ENCODE measurements around the gene CAPZA3. TPM values are rescaled to one million over a fixed set of nuclear protein-coding genes. Genes with fewer than 3 reads are reported as not detected.

CAPZA3 gene
- total RNA-seq, 1 experiment from 2014 or later = not detected

- ChIA-PET CTCF (no interaction called here), POLR2A (ENCODE audit: unreplicated experiment) (interaction anchor here (0.5 to 0.7 kb wide), 2 partner anchors 59 to 97 kb away, joined by 3 to 8 read pairs; no protein-coding TSS in a partner anchor)
- Histone ChIP-seq H3K9me2 (ENCODE audit: insufficient read depth) (no peaks in the 10 kb centered on the region), H3K36me3 (ENCODE audit: low read depth) (no peaks in the 10 kb centered on the region), H3K79me2 (ENCODE audit: low read depth) (no peaks in the 10 kb centered on the region), H3K4me2 (no peak overlapping the region), H4K20me1 (ENCODE audit: insufficient read depth) (no peaks in the 10 kb centered on the region), H3K27me3 (ENCODE audit: insufficient read depth, low read depth) (no peaks in the 10 kb centered on the region), H2AFZ (no peak overlapping the region), H3K4me1 (replicated peaks; ENCODE audit: insufficient read depth) (0 out of 2 replicates have a peak, but pooled peaks cover 12% of the 10 kb centered on the region), H3K27ac (no peak overlapping the region), H3K9me3 (ENCODE audit: insufficient read depth, low read depth) (no peaks in the 10 kb centered on the region), H3K4me3 (no peak overlapping the region), H3F3A (ENCODE audit: insufficient read depth, low read depth) (no peaks in the 10 kb centered on the region)
- intact Hi-C loops (cut with micrococcal nuclease; ENCODE audit: unreplicated experiment) = loop anchor here (1.0 kb wide), 1 partner anchor 24 kb away; no protein-coding TSS in a partner anchor
- TF ChIP-seq EZH2 (IDR thresholded peaks at IDR 0.05; ENCODE audit: low read depth) = no peak
- TF ChIP-seq, protein P1, sequence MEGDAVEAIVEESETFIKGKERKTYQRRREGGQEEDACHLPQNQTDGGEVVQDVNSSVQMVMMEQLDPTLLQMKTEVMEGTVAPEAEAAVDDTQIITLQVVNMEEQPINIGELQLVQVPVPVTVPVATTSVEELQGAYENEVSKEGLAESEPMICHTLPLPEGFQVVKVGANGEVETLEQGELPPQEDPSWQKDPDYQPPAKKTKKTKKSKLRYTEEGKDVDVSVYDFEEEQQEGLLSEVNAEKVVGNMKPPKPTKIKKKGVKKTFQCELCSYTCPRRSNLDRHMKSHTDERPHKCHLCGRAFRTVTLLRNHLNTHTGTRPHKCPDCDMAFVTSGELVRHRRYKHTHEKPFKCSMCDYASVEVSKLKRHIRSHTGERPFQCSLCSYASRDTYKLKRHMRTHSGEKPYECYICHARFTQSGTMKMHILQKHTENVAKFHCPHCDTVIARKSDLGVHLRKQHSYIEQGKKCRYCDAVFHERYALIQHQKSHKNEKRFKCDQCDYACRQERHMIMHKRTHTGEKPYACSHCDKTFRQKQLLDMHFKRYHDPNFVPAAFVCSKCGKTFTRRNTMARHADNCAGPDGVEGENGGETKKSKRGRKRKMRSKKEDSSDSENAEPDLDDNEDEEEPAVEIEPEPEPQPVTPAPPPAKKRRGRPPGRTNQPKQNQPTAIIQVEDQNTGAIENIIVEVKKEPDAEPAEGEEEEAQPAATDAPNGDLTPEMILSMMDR (conservative IDR thresholded peaks at IDR 0.05) = no peak
- BruUV-seq (replicated peaks) = no TSS peak
- DNase-seq = peak; percentile 38 to 49
These were observed 10.0 kb downstream of the CAPZA3 start for GRCh38 chr12:18747895-18748294.

DNA sequence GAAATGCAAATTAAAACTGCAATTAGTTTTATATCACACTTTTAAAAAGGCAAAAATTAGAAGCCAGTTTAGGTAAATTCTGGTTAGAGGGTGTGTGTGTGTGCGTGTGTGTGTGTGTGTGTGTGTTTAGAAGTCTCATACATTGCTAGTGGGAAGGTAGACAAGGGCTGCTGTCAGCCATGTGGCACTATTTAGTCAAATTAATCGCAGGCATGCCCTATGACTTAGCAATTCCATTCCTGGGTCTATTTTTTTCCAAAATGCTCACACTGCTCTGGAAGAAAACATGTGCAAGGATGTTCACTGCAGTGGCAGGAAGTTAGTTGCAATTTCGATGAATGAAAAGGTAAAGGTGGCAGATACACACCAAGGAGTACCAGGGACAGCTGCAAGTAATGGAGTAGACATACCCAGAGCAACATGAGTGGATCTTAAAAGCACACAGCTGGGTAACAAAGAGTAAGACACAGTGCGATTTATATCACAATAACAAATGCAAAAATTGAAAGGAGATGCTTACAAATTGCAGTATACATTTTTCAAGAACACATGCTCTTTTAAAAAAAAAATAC, 11.6 kb downstream of the CAPZA3 start:
- DNase-seq = no peak
- Histone ChIP-seq H3F3A (ENCODE audit: insufficient read depth, low read depth) (no peaks in the 10 kb centered on the region), H3K4me2 (no peak overlapping the region), H3K27me3 (ENCODE audit: insufficient read depth, low read depth) (no peaks in the 10 kb centered on the region), H2AFZ (no peak overlapping the region), H3K36me3 (ENCODE audit: low read depth) (no peaks in the 10 kb centered on the region), H3K9me2 (ENCODE audit: insufficient read depth) (no peaks in the 10 kb centered on the region), H4K20me1 (ENCODE audit: insufficient read depth) (no peaks in the 10 kb centered on the region), H3K4me1 (replicated peaks; ENCODE audit: insufficient read depth) (0 out of 2 replicates have a peak, but pooled peaks cover 12% of the 10 kb centered on the region), H3K27ac (no peak overlapping the region), H3K9me3 (ENCODE audit: insufficient read depth, low read depth) (no peaks in the 10 kb centered on the region), H3K79me2 (ENCODE audit: low read depth) (no peaks in the 10 kb centered on the region), H3K4me3 (no peak overlapping the region)
- ChIA-PET CTCF (no interaction called here), POLR2A (ENCODE audit: unreplicated experiment) (interaction anchor here (0.6 kb wide), 1 partner anchor 522 kb away, joined by 9 read pairs; no protein-coding TSS in a partner anchor)
- intact Hi-C loops (cut with micrococcal nuclease; ENCODE audit: unreplicated experiment) = no loop called here
- no peak for TF ChIP-seq EZH2 (IDR thresholded peaks at IDR 0.05; ENCODE audit: low read depth)
- TF ChIP-seq, protein P1 (conservative IDR thresholded peaks at IDR 0.05) = no peak
- BruUV-seq (replicated peaks) = no TSS peak

DNA sequence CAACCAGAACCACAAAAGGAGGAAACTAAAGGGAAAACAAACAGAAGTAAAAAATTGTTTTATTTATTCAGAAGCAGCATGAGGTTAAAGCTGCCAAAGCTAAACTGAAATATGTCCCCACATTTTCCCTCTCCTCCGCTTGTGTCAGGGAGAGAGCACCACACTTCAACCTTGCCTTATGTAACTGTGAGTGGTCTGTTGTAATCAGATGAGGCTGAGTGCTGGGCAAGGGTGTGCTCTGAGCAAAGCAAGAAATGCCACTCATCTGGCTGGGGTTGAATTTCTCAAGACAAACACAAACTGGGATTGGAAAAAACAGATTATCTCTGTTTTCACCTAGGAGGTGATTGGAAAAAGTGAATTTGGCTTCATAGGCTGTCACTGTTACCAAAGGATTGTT, 12.2 kb downstream of the CAPZA3 start:
- POLR2A ChIA-PET (ENCODE audit: unreplicated experiment) = interaction anchor here (0.6 kb wide), 1 partner anchor 522 kb away, joined by 9 read pairs; no protein-coding TSS in a partner anchor
- H3K4me1 ChIP-seq (replicated peaks; ENCODE audit: insufficient read depth) = 0 out of 2 replicates have a peak, but pooled peaks cover 12% of the 10 kb centered on the region
- H3F3A ChIP-seq (ENCODE audit: insufficient read depth, low read depth) = no peaks in the 10 kb centered on the region
- H3K36me3 ChIP-seq (ENCODE audit: low read depth) = no peaks in the 10 kb centered on the region
- no peak overlapping the region for H3K4me2 ChIP-seq
- no peaks in the 10 kb centered on the region for H4K20me1 ChIP-seq (ENCODE audit: insufficient read depth)
- intact Hi-C loops (cut with micrococcal nuclease; ENCODE audit: unreplicated experiment) = no loop called here
- CTCF ChIA-PET = no interaction called here
- no peak for TF ChIP-seq EZH2 (IDR thresholded peaks at IDR 0.05; ENCODE audit: low read depth)
- TF ChIP-seq, protein P1 (conservative IDR thresholded peaks at IDR 0.05) = no peak
- H2AFZ ChIP-seq = peak overlapping the region; percentile 55; the same call in 1 of the 2 replicates
- no peaks in the 10 kb centered on the region for H3K27me3 ChIP-seq (ENCODE audit: insufficient read depth, low read depth)
- H3K4me3 ChIP-seq = no peak overlapping the region
- no peaks in the 10 kb centered on the region for H3K9me2 ChIP-seq (ENCODE audit: insufficient read depth)
- no peaks in the 10 kb centered on the region for H3K9me3 ChIP-seq (ENCODE audit: insufficient read depth, low read depth)
- DNase-seq = peak in 1 of 2 experiments; percentile 16
- H3K79me2 ChIP-seq (ENCODE audit: low read depth) = no peaks in the 10 kb centered on the region
- no peak overlapping the region for H3K27ac ChIP-seq
- no TSS peak for BruUV-seq (replicated peaks)
